ENCODE results near the gene NLRP1.

The NLRP1 gene

GRCh38 chr17:5478992-5479391, 105.3 kb downstream of the NLRP1 start:
- no peak for DNase-seq (ENCODE audit: low read depth in 2 of 2)

GRCh38 chr17:5473906-5474305, 110.4 kb downstream of the NLRP1 start:
- no peak for DNase-seq (ENCODE audit: low read depth in 2 of 2)

DNA sequence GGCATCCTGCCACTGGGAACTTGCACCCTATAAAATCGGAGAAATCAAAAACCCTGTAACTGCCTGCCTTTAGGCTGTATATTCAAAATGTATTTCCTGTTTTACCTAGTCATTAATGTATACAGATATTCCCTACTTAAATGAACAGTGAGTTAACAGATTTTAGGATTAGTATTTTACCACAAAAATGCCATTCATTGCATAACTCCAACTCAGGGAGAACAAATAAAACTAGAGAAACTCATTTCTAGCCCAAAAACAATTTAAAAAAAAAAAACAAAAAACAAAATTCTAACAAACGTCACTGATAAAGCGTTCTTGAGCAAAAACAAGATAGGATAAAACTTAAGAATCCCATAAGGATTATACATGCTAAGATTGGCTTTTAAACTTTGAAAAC, 111.8 kb downstream of the NLRP1 start:
- DNase-seq (ENCODE audit: low read depth in 2 of 2): no peak

DNA sequence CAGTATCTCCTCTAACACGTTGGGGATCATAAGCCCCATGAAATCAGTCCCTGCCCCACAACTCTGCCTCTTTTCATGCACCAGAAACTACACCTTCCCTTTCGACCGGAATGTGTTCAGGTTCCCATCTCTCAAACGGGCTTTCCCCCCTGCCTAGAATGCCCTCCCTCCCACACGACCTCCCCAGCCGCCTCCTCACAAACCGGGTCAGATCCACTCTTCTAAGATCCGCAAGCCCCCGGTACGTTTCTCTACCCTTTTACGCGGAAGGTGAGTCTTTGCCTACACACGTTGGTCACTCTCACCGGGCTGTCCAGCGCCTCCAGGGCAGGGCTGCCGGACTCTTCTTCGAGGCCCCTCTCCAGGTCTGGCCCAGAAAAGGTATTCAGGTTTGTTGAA, 116.2 kb downstream of the NLRP1 start:
- DNase-seq (ENCODE audit: low read depth in 2 of 2): no peak

GRCh38 chr17:5467416-5467815, 116.9 kb downstream of the NLRP1 start:
- no peak for DNase-seq (ENCODE audit: low read depth in 2 of 2)

GRCh38 chr17:5466295-5466694, 118.0 kb downstream of the NLRP1 start:
- DNase-seq (ENCODE audit: low read depth in 2 of 2): no peak

- no peak for DNase-seq (ENCODE audit: low read depth in 2 of 2)
These were observed 119.4 kb downstream of the NLRP1 start for GRCh38 chr17:5464717-5465507.

Measured in stimulated activated CD8-positive, alpha-beta memory T cell treated with anti-CD3 and anti-CD28 coated beads, Interleukin-2, amount 100 ng/mL, for 48 hours (primary cell).